Trophoblast cell (in vitro differentiated cells and primary cell): ENCODE measurements around the gene TMPRSS6.
A peak's percentile ranks its signal among the peaks of the same experiment; 100 is the strongest.

Source experiments
- DNase-seq, 2 donors: peaks; one replicate each; pipeline ENCODE4 v3.0.0-alpha.2; 2016
- H2AFZ ChIP-seq: 2 replicates; pipeline ENCODE4 v1.6.1; 2013; ENCODE audit warnings: low read length, moderate library complexity, mild to moderate bottlenecking; ENCODE audit not compliant: insufficient read depth, poor library complexity
- H2AK5ac ChIP-seq: 2 replicates; pipeline ENCODE4 v1.6.1; 2013; ENCODE audit warnings: mild to moderate bottlenecking, low read length
- H2BK120ac ChIP-seq: 2 replicates; pipeline ENCODE4 v1.6.1; 2013; ENCODE audit warnings: low read length, mild to moderate bottlenecking, moderate library complexity; ENCODE audit not compliant: insufficient read depth, poor library complexity
- H2BK12ac ChIP-seq: 2 replicates; pipeline ENCODE4 v1.6.1; 2013; ENCODE audit warnings: mild to moderate bottlenecking, low read length, moderate library complexity
- H2BK5ac ChIP-seq: 2 replicates; pipeline ENCODE4 v1.6.1; 2013; ENCODE audit warnings: low read length, low read depth, moderate library complexity, mild to moderate bottlenecking; ENCODE audit not compliant: poor library complexity
- H3K14ac ChIP-seq: 2 replicates; pipeline ENCODE4 v1.6.1; 2013; ENCODE audit warnings: mild to moderate bottlenecking, low read length
- H3K18ac ChIP-seq: 2 replicates; pipeline ENCODE4 v1.6.1; 2013; ENCODE audit warnings: mild to moderate bottlenecking, low read length
- H3K23ac ChIP-seq: 2 replicates; pipeline ENCODE4 v1.6.1; 2013; ENCODE audit warnings: low read length
- H3K27ac ChIP-seq: 2 replicates; pipeline ENCODE4 v1.5.1; 2013; ENCODE audit warnings: low read depth, mild to moderate bottlenecking, inconsistent platforms, low read length, moderate library complexity
- H3K27me3 ChIP-seq: 2 replicates; pipeline ENCODE4 v1.6.1; 2013; ENCODE audit warnings: inconsistent platforms, mild to moderate bottlenecking, low read length, moderate library complexity; ENCODE audit not compliant: insufficient read depth
- H3K36me3 ChIP-seq, 2 experiments: 1 replicate in 1 of 2; 2 replicates in 1 of 2; pipeline ENCODE4 v1.6.1; 2013; ENCODE audit warnings: low read length in 2 of 2, mild to moderate bottlenecking in 2 of 2, moderate library complexity in 1 of 2; ENCODE audit not compliant: insufficient read depth in 2 of 2, control insufficient read depth in 1 of 2
- H3K4ac ChIP-seq: 2 replicates; pipeline ENCODE4 v1.6.1; 2013; ENCODE audit warnings: low read depth, mild to moderate bottlenecking, low read length, moderate library complexity
- H3K4me1 ChIP-seq, 2 experiments: 1 replicate in 1 of 2; 2 replicates in 1 of 2; pipeline ENCODE4 v1.6.1; 2013; ENCODE audit warnings: low read length in 2 of 2, mild to moderate bottlenecking in 2 of 2, moderate library complexity in 1 of 2; ENCODE audit not compliant: insufficient read depth in 2 of 2, control insufficient read depth in 1 of 2
- H3K4me2 ChIP-seq: 2 replicates; pipeline ENCODE4 v1.6.1; 2013; ENCODE audit warnings: inconsistent platforms, mild to moderate bottlenecking, low read length, moderate library complexity
- H3K4me3 ChIP-seq: 2 replicates; pipeline ENCODE4 v1.5.1; 2013; ENCODE audit warnings: mild to moderate bottlenecking, low read depth, low read length, inconsistent platforms
- H3K79me1 ChIP-seq: one replicate; pipeline ENCODE4 v1.6.1; 2013; ENCODE audit warnings: low read length
- H3K79me2 ChIP-seq: 2 replicates; pipeline ENCODE4 v1.6.1; 2013; ENCODE audit warnings: low read length, mild to moderate bottlenecking; ENCODE audit not compliant: control insufficient read depth, insufficient read depth, poor library complexity
- H3K9ac ChIP-seq: 2 replicates; pipeline ENCODE4 v1.6.1; 2013; ENCODE audit warnings: mild to moderate bottlenecking, low read length
- H3K9me3 ChIP-seq: 2 replicates; pipeline ENCODE4 v1.6.1; 2013; ENCODE audit warnings: low read depth, mild to moderate bottlenecking, control low read depth, inconsistent platforms, low read length; ENCODE audit not compliant: insufficient read depth
- H4K12ac ChIP-seq: 2 replicates; pipeline ENCODE4 v1.6.1; 2013; ENCODE audit warnings: low read depth, mild to moderate bottlenecking, low read length, moderate library complexity
- H4K8ac ChIP-seq: 2 replicates; pipeline ENCODE4 v1.6.1; 2013; ENCODE audit warnings: low read depth, mild to moderate bottlenecking, low read length, moderate library complexity
- H4K91ac ChIP-seq: one replicate; pipeline ENCODE4 v1.6.1; 2013; ENCODE audit warnings: low read depth, mild to moderate bottlenecking, low read length, moderate library complexity
- WGBS: extraction: QIAGEN DNeasy Blood & Tissue Kit; methylation state at CpG from one replicate; pipeline ENCODE4 v1.1.7; 2013; ENCODE audit warnings: missing lambda C conversion rate; ENCODE audit not compliant: insufficient read length, insufficient coverage; ENCODE audit errors: extremely low coverage; 5-methylcytosine and 5-hydroxymethylcytosine counted together

The TMPRSS6 gene

DNA sequence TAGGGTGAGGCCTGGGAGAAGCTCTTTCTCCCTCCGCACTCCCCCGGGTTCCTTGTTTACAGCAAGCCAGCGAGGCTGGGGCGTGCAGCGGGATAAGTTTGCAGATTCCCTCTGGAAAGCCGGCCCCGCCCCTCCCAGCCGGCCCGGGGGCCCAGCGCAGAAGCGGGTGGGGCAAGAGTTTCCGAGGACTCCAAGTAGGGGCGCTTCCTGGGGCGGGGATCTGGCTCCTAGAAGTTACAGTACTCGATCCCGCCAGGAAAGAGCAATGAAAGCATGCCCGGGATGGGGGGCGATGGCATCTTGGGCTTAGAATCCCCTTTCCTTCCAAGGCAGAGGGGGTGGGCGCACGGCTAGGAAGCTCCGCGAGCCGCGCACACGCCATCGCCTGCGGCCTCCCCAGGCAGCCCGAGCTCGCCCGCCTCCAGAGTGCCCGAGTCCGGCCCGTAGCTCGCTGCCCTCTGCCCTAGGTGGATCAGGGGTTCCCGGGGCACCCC is 90.7 kb downstream of the TMPRSS6 start:
- Histone ChIP-seq H2BK5ac (peak overlapping the region; percentile 78), H4K12ac (peak overlapping the region; percentile 67), H3K4me2 (peak overlapping the region; percentile 85), H3K9ac (peak overlapping the region; percentile 92), H3K27me3 (no peaks in the 10 kb centered on the region), H2AFZ (peak overlapping the region; percentile 76), H4K91ac (peak overlapping the region; percentile 95), H3K79me2 (peaks cover 7% of the 10 kb centered on the region), H3K9me3 (no peaks in the 10 kb centered on the region), H2BK120ac (peak overlapping the region; percentile 46), H3K4me1 (peaks cover 13 to 17% of the 10 kb centered on the region in 2 experiments), H3K23ac (no peak overlapping the region), H2AK5ac (peak overlapping the region; percentile 38), H3K4me3 (peak overlapping the region; percentile 85), H3K27ac (peak overlapping the region; percentile 74), H3K4ac (peak overlapping the region; percentile 76), H2BK12ac (no peak overlapping the region), H4K8ac (peak overlapping the region; percentile 83), H3K14ac (peak overlapping the region; percentile 88), H3K36me3 (peaks cover 10 to 17% of the 10 kb centered on the region in 2 experiments), H3K18ac (peak overlapping the region; percentile 83), H3K79me1 (peaks cover 7% of the 10 kb centered on the region)
- WGBS = no CpG with 5 or more reads among the region's 35 CpGs
- peak in 1 of 2 donors; percentile 28 for DNase-seq

DNA sequence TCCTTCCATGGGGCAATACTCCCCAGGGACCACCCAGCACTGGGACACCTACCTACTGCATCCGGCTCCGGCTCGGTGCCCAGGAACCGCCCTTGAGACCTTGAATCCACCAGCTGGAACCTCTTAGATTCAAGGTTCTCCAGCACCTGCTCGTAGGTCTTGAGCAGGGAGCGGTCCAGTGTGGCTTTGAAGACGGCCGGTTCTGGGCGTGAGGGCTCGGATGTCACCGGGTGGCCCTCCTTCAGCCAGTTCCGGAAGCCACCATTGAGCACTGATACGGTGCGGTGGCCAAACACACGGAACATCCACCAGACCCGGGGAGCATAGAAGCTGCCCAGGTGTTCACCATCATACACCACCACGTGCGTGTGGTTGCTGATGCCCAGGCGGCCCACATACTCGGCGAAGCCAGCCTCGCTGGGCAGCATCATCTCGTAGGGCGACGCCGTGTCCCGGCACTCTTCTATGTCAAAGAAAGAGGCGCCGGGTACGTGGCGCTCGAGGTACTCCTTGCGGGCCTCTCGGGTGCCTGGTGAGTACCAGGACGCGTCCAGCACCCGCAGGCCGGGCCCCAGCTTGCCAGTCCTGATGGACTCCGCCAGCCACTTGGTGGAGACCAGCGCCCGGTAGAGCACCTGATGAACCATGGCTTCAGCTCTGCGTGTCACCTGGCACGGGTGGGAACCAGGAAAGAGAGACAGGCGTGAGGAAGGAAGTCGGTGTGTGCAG is 91.3 kb downstream of the TMPRSS6 start:
- Histone ChIP-seq H3K4me1 (peaks cover 13 to 17% of the 10 kb centered on the region in 2 experiments), H3K4ac (peak overlapping the region; percentile 16), H3K27ac (no peak overlapping the region), H2BK120ac (no peak overlapping the region), H3K36me3 (peaks cover 10 to 17% of the 10 kb centered on the region in 2 experiments), H3K9ac (peak overlapping the region; percentile 16), H3K27me3 (no peaks in the 10 kb centered on the region), H4K8ac (no peak overlapping the region), H3K18ac (peak overlapping the region; percentile 5), H4K91ac (no peak overlapping the region), H3K4me2 (peak overlapping the region; percentile 85), H3K79me1 (peaks cover 7% of the 10 kb centered on the region), H3K4me3 (peak overlapping the region; percentile 85), H2AFZ (no peak overlapping the region), H3K14ac (no peak overlapping the region), H3K9me3 (no peaks in the 10 kb centered on the region), H2AK5ac (no peak overlapping the region), H3K79me2 (peaks cover 7% of the 10 kb centered on the region), H4K12ac (no peak overlapping the region), H2BK12ac (no peak overlapping the region), H3K23ac (no peak overlapping the region), H2BK5ac (no peak overlapping the region)
- DNase-seq = no peak
- no CpG with 5 or more reads among the region's 45 CpGs for WGBS

DNA sequence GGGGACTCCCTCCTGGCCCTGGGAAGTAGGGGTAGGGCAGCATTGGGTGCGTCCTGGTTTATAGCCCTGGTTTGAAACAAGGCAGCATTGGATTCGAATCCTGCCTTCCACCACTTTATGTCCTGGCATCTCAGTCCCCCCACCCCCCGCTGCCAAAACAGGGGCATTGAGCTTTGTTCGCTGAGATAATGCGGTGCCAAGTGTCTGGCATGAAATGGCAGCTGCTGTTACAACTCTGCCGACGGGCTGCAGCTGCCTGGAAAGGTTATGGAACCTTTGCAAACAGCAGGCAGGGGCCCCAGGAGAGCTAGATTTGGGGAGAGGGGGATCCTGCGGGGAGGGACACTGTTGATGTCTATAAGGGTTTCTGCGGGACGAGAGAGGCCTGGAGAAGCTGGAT is 92.2 kb downstream of the TMPRSS6 start:
- H4K12ac ChIP-seq = no peak overlapping the region
- H3K27ac ChIP-seq = no peak overlapping the region
- H3K36me3 ChIP-seq = peaks cover 10 to 14% of the 10 kb centered on the region in 2 experiments
- no peak overlapping the region for H4K91ac ChIP-seq
- H2AFZ ChIP-seq = no peak overlapping the region
- no peak overlapping the region for H3K14ac ChIP-seq
- peaks cover 7% of the 10 kb centered on the region for H3K79me2 ChIP-seq
- peaks cover 2% of the 10 kb centered on the region for H3K9me3 ChIP-seq
- no peak overlapping the region for H3K23ac ChIP-seq
- no peak overlapping the region for H4K8ac ChIP-seq
- H3K4me1 ChIP-seq = peaks cover 13 to 17% of the 10 kb centered on the region in 2 experiments
- peak overlapping the region; percentile 23 for H3K9ac ChIP-seq
- H3K79me1 ChIP-seq = peaks cover 7% of the 10 kb centered on the region
- H3K18ac ChIP-seq = no peak overlapping the region
- no peaks in the 10 kb centered on the region for H3K27me3 ChIP-seq
- H2BK120ac ChIP-seq = no peak overlapping the region
- WGBS = no CpG with 5 or more reads among the region's 10 CpGs
- H2BK12ac ChIP-seq = no peak overlapping the region
- DNase-seq = no peak
- no peak overlapping the region for H2BK5ac ChIP-seq
- H3K4me3 ChIP-seq = no peak overlapping the region
- no peak overlapping the region for H3K4ac ChIP-seq
- no peak overlapping the region for H3K4me2 ChIP-seq
- no peak overlapping the region for H2AK5ac ChIP-seq

DNA sequence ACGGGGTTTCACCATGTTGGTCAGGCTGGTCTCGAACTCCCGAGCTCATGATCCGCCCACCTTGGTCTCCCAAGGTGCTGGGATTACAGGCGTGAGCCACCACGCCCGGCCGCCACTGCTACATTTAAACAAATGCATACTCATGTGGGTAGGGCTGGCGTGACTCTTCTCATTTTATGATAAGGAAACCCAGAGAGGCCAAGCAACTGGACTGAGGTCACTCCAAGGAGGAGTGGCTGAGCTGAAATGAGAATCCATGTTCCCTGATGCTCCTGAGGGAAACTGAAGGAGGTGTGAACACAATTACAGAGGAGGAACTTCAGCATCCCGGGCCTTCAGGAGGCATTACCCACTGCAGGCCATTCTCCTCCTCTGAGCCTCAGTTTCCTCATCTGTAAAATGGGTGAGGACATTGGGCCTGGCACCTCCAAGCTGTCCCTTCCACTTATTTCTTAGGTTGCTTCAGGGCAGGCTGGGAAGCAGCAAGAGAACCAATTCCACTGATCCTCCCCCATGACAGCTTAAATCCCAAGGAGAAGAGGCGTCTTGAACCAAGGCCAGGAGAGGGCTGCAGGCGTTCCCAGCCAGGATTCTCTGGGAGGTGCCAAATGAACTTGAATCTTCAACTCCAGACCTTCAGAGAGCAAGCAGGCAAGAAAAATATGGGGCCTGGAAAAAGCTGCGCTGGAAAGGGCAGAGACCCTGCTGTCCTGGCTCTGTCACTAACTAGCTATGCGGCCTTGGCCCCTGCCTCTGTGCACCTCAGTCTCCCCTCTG is 93.2 kb downstream of the TMPRSS6 start:
- Histone ChIP-seq H3K4me3 (no peak overlapping the region), H3K9ac (no peak overlapping the region), H3K23ac (no peak overlapping the region), H3K14ac (no peak overlapping the region), H3K27ac (no peak overlapping the region), H3K4ac (no peak overlapping the region), H4K91ac (no peak overlapping the region), H2BK120ac (no peak overlapping the region), H3K79me2 (peaks cover 7% of the 10 kb centered on the region), H3K4me2 (no peak overlapping the region), H2AK5ac (no peak overlapping the region), H3K27me3 (no peaks in the 10 kb centered on the region), H3K9me3 (peaks cover 3% of the 10 kb centered on the region), H4K12ac (no peak overlapping the region), H3K36me3 (peaks cover 10 to 14% of the 10 kb centered on the region in 2 experiments), H4K8ac (no peak overlapping the region), H3K79me1 (peaks cover 7% of the 10 kb centered on the region), H3K18ac (no peak overlapping the region), H3K4me1 (peaks cover 13 to 17% of the 10 kb centered on the region in 2 experiments), H2BK12ac (no peak overlapping the region), H2BK5ac (no peak overlapping the region), H2AFZ (no peak overlapping the region)
- no CpG with 5 or more reads among the region's 14 CpGs for WGBS
- no peak for DNase-seq
